Measurements from ENCODE around the gene SYNE3.

SYNE3 gene

GRCh38 chr14:95474941-95475340 lies 41.5 kb downstream of the SYNE3 start:
- no peaks in the 10 kb centered on the region for H3K9me3 ChIP-seq (ENCODE audit: control extremely low read depth in 1 of 5, control insufficient read depth in 4 of 5, insufficient read depth in 2 of 5, low read depth in 1 of 5, low read length in 4 of 5)
- no peak for DNase-seq
- H3K4me3 ChIP-seq (ENCODE audit: control insufficient read depth in 1 of 7, extremely low read depth in 1 of 7, insufficient read depth in 4 of 7, low read depth in 2 of 7, low read length in 6 of 7), result no peak overlapping the region
- H3K27me3 ChIP-seq (replicated peaks in 2 of 5; ENCODE audit: control insufficient read depth in 4 of 5, insufficient read depth in 5 of 5, low read length in 4 of 5), result no peaks in the 10 kb centered on the region
- CTCF ChIA-PET, result interaction anchor here (1.4 kb wide), 2 partner anchors 33 to 53 kb away, joined by 3 read pairs; no protein-coding TSS in a partner anchor
- H3K4me1 ChIP-seq (ENCODE audit: control extremely low read depth in 1 of 4, control insufficient read depth in 4 of 4, insufficient read depth in 4 of 4, low read length in 3 of 4), result peaks cover 0 to 2% (median under 1%) of the 10 kb centered on the region in 4 experiments
- peaks cover 4 to 56% (median 35%) of the 10 kb centered on the region in 4 experiments for H3K36me3 ChIP-seq (ENCODE audit: control insufficient read depth in 4 of 4, insufficient read depth in 4 of 4, low read length in 3 of 4)
- 100% methylated on average over 3 of the region's 6 CpGs for WGBS (ENCODE audit: insufficient coverage)
- no peak overlapping the region for H3K27ac ChIP-seq (ENCODE audit: insufficient read depth in 1 of 2, low read depth in 1 of 2, low read length in 2 of 2, poor library complexity in 1 of 2, severe bottlenecking in 2 of 2)
- POLR2A ChIA-PET, result interaction anchor here (1.0 kb wide), 1 partner anchor 11 kb away, joined by 3 read pairs; no protein-coding TSS in a partner anchor

GRCh38 chr14:95474486-95474885 lies 42.0 kb downstream of the SYNE3 start:
- peaks cover 0 to 2% (median 0%) of the 10 kb centered on the region in 4 experiments for H3K4me1 ChIP-seq (ENCODE audit: control extremely low read depth in 1 of 4, control insufficient read depth in 4 of 4, insufficient read depth in 4 of 4, low read length in 3 of 4)
- DNase-seq, result no peak
- no peak overlapping the region for H3K4me3 ChIP-seq (ENCODE audit: control insufficient read depth in 1 of 7, extremely low read depth in 1 of 7, insufficient read depth in 4 of 7, low read depth in 2 of 7, low read length in 6 of 7)
- ChIA-PET POLR2A (interaction anchor here (1.0 kb wide), 1 partner anchor 11 kb away, joined by 3 read pairs; no protein-coding TSS in a partner anchor), CTCF (interaction anchor here (1.4 kb wide), 2 partner anchors 32 to 53 kb away, joined by 3 read pairs; no protein-coding TSS in a partner anchor)
- no peaks in the 10 kb centered on the region for H3K9me3 ChIP-seq (ENCODE audit: control extremely low read depth in 1 of 5, control insufficient read depth in 4 of 5, insufficient read depth in 2 of 5, low read depth in 1 of 5, low read length in 4 of 5)
- peaks cover 4 to 59% (median 37%) of the 10 kb centered on the region in 4 experiments for H3K36me3 ChIP-seq (ENCODE audit: control insufficient read depth in 4 of 4, insufficient read depth in 4 of 4, low read length in 3 of 4)
- H3K27me3 ChIP-seq (replicated peaks in 2 of 5; ENCODE audit: control insufficient read depth in 4 of 5, insufficient read depth in 5 of 5, low read length in 4 of 5), result no peaks in the 10 kb centered on the region
- WGBS (ENCODE audit: insufficient coverage), result 98% methylated on average over 5 of the region's 6 CpGs
- no peak overlapping the region for H3K27ac ChIP-seq (ENCODE audit: insufficient read depth in 1 of 2, low read depth in 1 of 2, low read length in 2 of 2, poor library complexity in 1 of 2, severe bottlenecking in 2 of 2)

GRCh38 chr14:95472819-95473251 lies 43.6 kb downstream of the SYNE3 start:
- DNase-seq, result no peak
- Histone ChIP-seq H3K4me3 (ENCODE audit: control insufficient read depth in 1 of 7, extremely low read depth in 1 of 7, insufficient read depth in 4 of 7, low read depth in 2 of 7, low read length in 6 of 7) (no peak overlapping the region), H3K27ac (ENCODE audit: insufficient read depth in 1 of 2, low read depth in 1 of 2, low read length in 2 of 2, poor library complexity in 1 of 2, severe bottlenecking in 2 of 2) (no peak overlapping the region), H3K9me3 (ENCODE audit: control extremely low read depth in 1 of 5, control insufficient read depth in 4 of 5, insufficient read depth in 2 of 5, low read depth in 1 of 5, low read length in 4 of 5) (no peaks in the 10 kb centered on the region), H3K27me3 (replicated peaks in 2 of 5; ENCODE audit: control insufficient read depth in 4 of 5, insufficient read depth in 5 of 5, low read length in 4 of 5) (no peaks in the 10 kb centered on the region), H3K36me3 (ENCODE audit: control insufficient read depth in 4 of 4, insufficient read depth in 4 of 4, low read length in 3 of 4) (peaks cover 6 to 72% (median 46%) of the 10 kb centered on the region in 4 experiments), H3K4me1 (ENCODE audit: control extremely low read depth in 1 of 4, control insufficient read depth in 4 of 4, insufficient read depth in 4 of 4, low read length in 3 of 4) (peaks cover 0 to 2% (median 0%) of the 10 kb centered on the region in 4 experiments)
- ChIA-PET POLR2A (no interaction called here), CTCF (interaction anchor here (1.1 to 1.8 kb wide), 3 partner anchors 9 to 24 kb away, joined by 3 to 6 read pairs (median 4); no protein-coding TSS in a partner anchor)
- WGBS (ENCODE audit: insufficient coverage), result 93% methylated on average over 9 of the region's 10 CpGs

- no peaks in the 10 kb centered on the region for H3K9me3 ChIP-seq (ENCODE audit: control extremely low read depth in 1 of 5, control insufficient read depth in 4 of 5, insufficient read depth in 2 of 5, low read depth in 1 of 5, low read length in 4 of 5)
- POLR2A ChIA-PET, result interaction anchor here (0.6 kb wide), 1 partner anchor 28 kb away, joined by 3 read pairs; no protein-coding TSS in a partner anchor
- WGBS (ENCODE audit: insufficient coverage), result 96% methylated on average over 7 of the region's 7 CpGs
These were observed 45.0 kb downstream of the SYNE3 start for GRCh38 chr14:95471476-95471875.

GRCh38 chr14:95471016-95471415 lies 45.4 kb downstream of the SYNE3 start:
- 100% methylated on average over 2 of the region's 2 CpGs for WGBS (ENCODE audit: insufficient coverage)
- POLR2A ChIA-PET, result interaction anchor here (0.6 kb wide), 1 partner anchor 29 kb away, joined by 3 read pairs; no protein-coding TSS in a partner anchor
- H3K36me3 ChIP-seq (ENCODE audit: control insufficient read depth in 4 of 4, insufficient read depth in 4 of 4, low read length in 3 of 4), result peaks cover 9 to 85% (median 54%) of the 10 kb centered on the region in 4 experiments

More at GRCh38 chr14:95471476-95471875, 45.0 kb downstream of the SYNE3 start:
- Histone ChIP-seq H3K4me1 (ENCODE audit: control extremely low read depth in 1 of 4, control insufficient read depth in 4 of 4, insufficient read depth in 4 of 4, low read length in 3 of 4) (peaks cover 0 to 2% (median 0%) of the 10 kb centered on the region in 4 experiments), H3K4me3 (ENCODE audit: control insufficient read depth in 1 of 7, extremely low read depth in 1 of 7, insufficient read depth in 4 of 7, low read depth in 2 of 7, low read length in 6 of 7) (no peak overlapping the region), H3K27ac (ENCODE audit: insufficient read depth in 1 of 2, low read depth in 1 of 2, low read length in 2 of 2, poor library complexity in 1 of 2, severe bottlenecking in 2 of 2) (no peak overlapping the region), H3K27me3 (replicated peaks in 2 of 5; ENCODE audit: control insufficient read depth in 4 of 5, insufficient read depth in 5 of 5, low read length in 4 of 5) (no peaks in the 10 kb centered on the region), H3K36me3 (ENCODE audit: control insufficient read depth in 4 of 4, insufficient read depth in 4 of 4, low read length in 3 of 4) (peaks cover 9 to 85% (median 53%) of the 10 kb centered on the region in 4 experiments)
- CTCF ChIA-PET, result interaction anchor here (0.9 to 1.8 kb wide), 2 partner anchors 10 to 22 kb away, joined by 4 to 6 read pairs; no protein-coding TSS in a partner anchor
- no peak for DNase-seq

GRCh38 chr14:95469134-95469481 lies 47.3 kb downstream of the SYNE3 start:
- ChIA-PET CTCF (interaction anchor here (0.6 to 1.3 kb wide), 3 partner anchors 10 to 15 kb away, joined by 3 to 4 read pairs (median 4); no protein-coding TSS in a partner anchor), POLR2A (no interaction called here)
- WGBS (ENCODE audit: insufficient coverage), result 50% methylated on average over 2 of the region's 3 CpGs
- Histone ChIP-seq H3K36me3 (ENCODE audit: control insufficient read depth in 4 of 4, insufficient read depth in 4 of 4, low read length in 3 of 4) (peaks cover 5 to 77% (median 51%) of the 10 kb centered on the region in 4 experiments), H3K27me3 (replicated peaks in 2 of 5; ENCODE audit: control insufficient read depth in 4 of 5, insufficient read depth in 5 of 5, low read length in 4 of 5) (no peaks in the 10 kb centered on the region), H3K9me3 (ENCODE audit: control extremely low read depth in 1 of 5, control insufficient read depth in 4 of 5, insufficient read depth in 2 of 5, low read depth in 1 of 5, low read length in 4 of 5) (no peaks in the 10 kb centered on the region), H3K4me1 (ENCODE audit: control extremely low read depth in 1 of 4, control insufficient read depth in 4 of 4, insufficient read depth in 4 of 4, low read length in 3 of 4) (peaks cover 0 to 19% (median 13%) of the 10 kb centered on the region in 4 experiments), H3K27ac (ENCODE audit: insufficient read depth in 1 of 2, low read depth in 1 of 2, low read length in 2 of 2, poor library complexity in 1 of 2, severe bottlenecking in 2 of 2) (no peak overlapping the region), H3K4me3 (ENCODE audit: control insufficient read depth in 1 of 7, extremely low read depth in 1 of 7, insufficient read depth in 4 of 7, low read depth in 2 of 7, low read length in 6 of 7) (no peak overlapping the region)
- no peak for DNase-seq

More at GRCh38 chr14:95471016-95471415, 45.4 kb downstream of the SYNE3 start:
- Histone ChIP-seq H3K9me3 (ENCODE audit: control extremely low read depth in 1 of 5, control insufficient read depth in 4 of 5, insufficient read depth in 2 of 5, low read depth in 1 of 5, low read length in 4 of 5) (no peaks in the 10 kb centered on the region), H3K27me3 (replicated peaks in 2 of 5; ENCODE audit: control insufficient read depth in 4 of 5, insufficient read depth in 5 of 5, low read length in 4 of 5) (no peaks in the 10 kb centered on the region), H3K4me3 (ENCODE audit: control insufficient read depth in 1 of 7, extremely low read depth in 1 of 7, insufficient read depth in 4 of 7, low read depth in 2 of 7, low read length in 6 of 7) (no peak overlapping the region), H3K27ac (ENCODE audit: insufficient read depth in 1 of 2, low read depth in 1 of 2, low read length in 2 of 2, poor library complexity in 1 of 2, severe bottlenecking in 2 of 2) (no peak overlapping the region), H3K4me1 (ENCODE audit: control extremely low read depth in 1 of 4, control insufficient read depth in 4 of 4, insufficient read depth in 4 of 4, low read length in 3 of 4) (peaks cover 0 to 2% (median 0%) of the 10 kb centered on the region in 4 experiments)
- no peak for DNase-seq
- CTCF ChIA-PET, result interaction anchor here (0.9 kb wide), 1 partner anchor 22 kb away, joined by 4 read pairs; no protein-coding TSS in a partner anchor
